Loucy (cell line): ENCODE measurements around the gene DUSP16.

ENCODE experiments used
- EZH2phosphoT487 ChIP-seq: fragments of 200-600 bp; IDR thresholded peaks from 2 replicates; pipeline ENCODE4 v1.6.1; 2018; ENCODE audit warnings: antibody characterized with exemption, mild to moderate bottlenecking, moderate library complexity, borderline replicate concordance
- TF ChIP-seq, protein P1 (sequence below): fragments of 200-600 bp; sonication (generic); conservative IDR thresholded peaks from 2 replicates; pipeline ENCODE4 v1.5.1; 2014; ENCODE audit warnings: mild to moderate bottlenecking, antibody characterized with exemption, low read length

- TF ChIP-seq, protein P1, sequence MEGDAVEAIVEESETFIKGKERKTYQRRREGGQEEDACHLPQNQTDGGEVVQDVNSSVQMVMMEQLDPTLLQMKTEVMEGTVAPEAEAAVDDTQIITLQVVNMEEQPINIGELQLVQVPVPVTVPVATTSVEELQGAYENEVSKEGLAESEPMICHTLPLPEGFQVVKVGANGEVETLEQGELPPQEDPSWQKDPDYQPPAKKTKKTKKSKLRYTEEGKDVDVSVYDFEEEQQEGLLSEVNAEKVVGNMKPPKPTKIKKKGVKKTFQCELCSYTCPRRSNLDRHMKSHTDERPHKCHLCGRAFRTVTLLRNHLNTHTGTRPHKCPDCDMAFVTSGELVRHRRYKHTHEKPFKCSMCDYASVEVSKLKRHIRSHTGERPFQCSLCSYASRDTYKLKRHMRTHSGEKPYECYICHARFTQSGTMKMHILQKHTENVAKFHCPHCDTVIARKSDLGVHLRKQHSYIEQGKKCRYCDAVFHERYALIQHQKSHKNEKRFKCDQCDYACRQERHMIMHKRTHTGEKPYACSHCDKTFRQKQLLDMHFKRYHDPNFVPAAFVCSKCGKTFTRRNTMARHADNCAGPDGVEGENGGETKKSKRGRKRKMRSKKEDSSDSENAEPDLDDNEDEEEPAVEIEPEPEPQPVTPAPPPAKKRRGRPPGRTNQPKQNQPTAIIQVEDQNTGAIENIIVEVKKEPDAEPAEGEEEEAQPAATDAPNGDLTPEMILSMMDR = no peak
- TF ChIP-seq EZH2phosphoT487 = no peak
Measured at GRCh38 chr12:12537421-12537820, 25.2 kb downstream of the DUSP16 start.
